OCI-LY7 (cell line): ENCODE data around the gene PPP2R3C. TPM values are rescaled to one million over a fixed set of nuclear protein-coding genes. Genes with fewer than 3 reads are reported as not detected.

Experiments used
- BruUV-seq: library from RNA; stranded (reverse); fragments of 400-500 nt; replicated peaks from 2 replicates; lab custom pipeline; 2021; lab: Mats Ljungman, UMichigan
- CTCF ChIA-PET: fragments of 300-600 bp; sonication (Branson Sonifier 250); formaldehyde crosslinking; loops from one replicate; lab custom pipeline; 2022; ENCODE audit warnings: antibody characterized with exemption; ENCODE audit not compliant: unreplicated experiment; lab: Charles Lee
- POLR2A ChIA-PET: fragments of 300-600 bp; sonication (Branson Sonifier 250); formaldehyde crosslinking; loops from one replicate; lab custom pipeline; 2022; ENCODE audit warnings: antibody characterized with exemption; lab: Charles Lee
- DNase-seq: peaks from one replicate; pipeline ENCODE4 v3.0.0-alpha.2; 2015; ENCODE audit warnings: low spot score
- H2AFZ ChIP-seq: fragments of 200-600 bp; sonication (generic), shearing (Covaris generic); 2 replicates; pipeline ENCODE4 v1.6.1; 2014; ENCODE audit warnings: mild to moderate bottlenecking, antibody characterized with exemption, low read length, moderate library complexity
- H3K27ac ChIP-seq: fragments of 200-600 bp; sonication (generic); 2 replicates; pipeline ENCODE4 v1.5.1; 2014; ENCODE audit warnings: mixed run types, low read depth, mild to moderate bottlenecking, moderate library complexity, low read length, inconsistent platforms; ENCODE audit not compliant: poor library complexity, severe bottlenecking
- H3K36me3 ChIP-seq: fragments of 200-600 bp; sonication (generic); 2 replicates; pipeline ENCODE4 v1.6.1; 2014; ENCODE audit warnings: mild to moderate bottlenecking, antibody characterized with exemption, low read length, moderate library complexity, mixed read lengths; ENCODE audit not compliant: insufficient read depth
- H3K4me1 ChIP-seq: fragments of 200-600 bp; sonication (generic); 2 replicates; pipeline ENCODE4 v1.5.1; 2014; ENCODE audit warnings: mild to moderate bottlenecking, low read length; ENCODE audit not compliant: insufficient read depth, poor library complexity, severe bottlenecking
- H3K4me2 ChIP-seq: fragments of 200-600 bp; sonication (generic); 2 replicates; pipeline ENCODE4 v1.6.1; 2014; ENCODE audit warnings: mild to moderate bottlenecking, low read length
- H3K4me3 ChIP-seq: fragments of 200-600 bp; sonication (generic); 2 replicates; pipeline ENCODE4 v1.5.1; 2014; ENCODE audit warnings: mild to moderate bottlenecking, low read depth, low read length; ENCODE audit not compliant: poor library complexity, severe bottlenecking
- H3K79me2 ChIP-seq: fragments of 200-600 bp; sonication (generic); 2 replicates; pipeline ENCODE4 v1.6.1; 2016; ENCODE audit warnings: low read depth, mild to moderate bottlenecking, low read length, moderate library complexity, mixed read lengths; ENCODE audit not compliant: insufficient read depth
- H3K9me2 ChIP-seq: fragments of 200-600 bp; sonication (generic); 2 replicates; pipeline ENCODE4 v1.6.1; 2016; ENCODE audit warnings: mild to moderate bottlenecking, low read length, mixed read lengths; ENCODE audit not compliant: insufficient read depth
- H3K9me3 ChIP-seq: fragments of 200-600 bp; sonication (generic); 2 replicates; pipeline ENCODE4 v1.6.1; 2014; ENCODE audit warnings: mild to moderate bottlenecking, mixed run types, low read length, mixed read lengths
- H4K20me1 ChIP-seq: fragments of 200-600 bp; sonication (generic); 2 replicates; pipeline ENCODE4 v1.6.1; 2014; ENCODE audit warnings: mild to moderate bottlenecking, antibody characterized with exemption, low read length, moderate library complexity, mixed read lengths; ENCODE audit not compliant: insufficient read depth
- EZH2phosphoT487 ChIP-seq: fragments of 200-600 bp; sonication (generic); IDR thresholded peaks from 2 replicates; pipeline ENCODE4 v1.6.1; 2018; ENCODE audit warnings: low read depth, borderline replicate concordance, mild to moderate bottlenecking, mixed run types, antibody characterized with exemption, low read length, moderate library complexity, mixed read lengths
- intact Hi-C: fragments of 100-400 bp; cut with micrococcal nuclease; formaldehyde crosslinking; loops from one replicate; pipeline ENCODE4 v1.10.0; 2022; ENCODE audit not compliant: unreplicated experiment
- total RNA-seq, 2 experiments: library from RNA; depleted of rRNA in 1 of 2; stranded (reverse); fragments of >200 nt in 1 of 2; shearing (Covaris generic) in 1 of 2; gene quantifications; 2 replicates each; pipeline ENCODE4 v1.2.3, GENCODE V29; 2014 to 2022
- TF ChIP-seq, protein P1 (sequence below): fragments of 200-600 bp; sonication (generic); conservative IDR thresholded peaks from 2 replicates; pipeline ENCODE4 v1.5.1; 2014; ENCODE audit warnings: mild to moderate bottlenecking, antibody characterized with exemption, low read length, moderate library complexity, mixed read lengths

The PPP2R3C gene
- total RNA-seq, 2 experiments from 2014 or later, result 47.4 to 50.8 TPM

DNA sequence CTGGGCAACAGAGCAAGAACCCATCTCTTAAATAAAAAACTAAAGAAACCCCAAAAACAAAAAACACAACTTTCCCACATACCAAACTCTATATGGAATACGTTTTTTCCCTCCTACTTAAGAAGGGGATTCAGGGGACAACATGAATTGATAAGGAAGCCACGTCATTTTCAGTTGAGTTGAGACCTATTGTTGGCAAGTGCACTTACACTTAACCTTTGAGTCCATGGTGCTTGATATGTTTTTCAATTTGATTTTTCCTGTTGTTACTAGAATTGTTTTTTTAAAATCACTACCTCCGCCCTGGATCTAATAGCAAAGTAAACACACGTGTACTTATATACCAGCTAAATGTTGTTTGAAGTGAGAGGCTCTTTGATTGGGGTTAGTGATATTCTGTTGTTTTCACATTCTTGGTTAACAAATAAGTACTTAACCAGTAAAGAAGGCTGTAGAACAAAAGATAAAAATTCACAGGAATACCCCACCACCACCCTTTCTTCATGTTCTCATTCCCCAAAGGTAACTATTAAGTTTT is 73.7 kb downstream of the PPP2R3C start:
- no peaks in the 10 kb centered on the region for H3K36me3 ChIP-seq
- ChIA-PET POLR2A (interaction anchor here (0.5 to 3.0 kb wide), 4 partner anchors 75 to 366 kb away, joined by 3 to 19 read pairs (median 6); partner anchors contain the start of genes PPP2R3C and PRORP), CTCF (no interaction called here)
- H2AFZ ChIP-seq, result no peak overlapping the region
- intact Hi-C loops, result loop anchor here (2.0 to 5.0 kb wide), 3 partner anchors 175 to 759 kb away; partner anchors contain the start of genes NFKBIA and RALGAPA1
- H3K4me3 ChIP-seq, result no peak overlapping the region
- H3K9me2 ChIP-seq, result no peaks in the 10 kb centered on the region
- TF ChIP-seq, protein P1, sequence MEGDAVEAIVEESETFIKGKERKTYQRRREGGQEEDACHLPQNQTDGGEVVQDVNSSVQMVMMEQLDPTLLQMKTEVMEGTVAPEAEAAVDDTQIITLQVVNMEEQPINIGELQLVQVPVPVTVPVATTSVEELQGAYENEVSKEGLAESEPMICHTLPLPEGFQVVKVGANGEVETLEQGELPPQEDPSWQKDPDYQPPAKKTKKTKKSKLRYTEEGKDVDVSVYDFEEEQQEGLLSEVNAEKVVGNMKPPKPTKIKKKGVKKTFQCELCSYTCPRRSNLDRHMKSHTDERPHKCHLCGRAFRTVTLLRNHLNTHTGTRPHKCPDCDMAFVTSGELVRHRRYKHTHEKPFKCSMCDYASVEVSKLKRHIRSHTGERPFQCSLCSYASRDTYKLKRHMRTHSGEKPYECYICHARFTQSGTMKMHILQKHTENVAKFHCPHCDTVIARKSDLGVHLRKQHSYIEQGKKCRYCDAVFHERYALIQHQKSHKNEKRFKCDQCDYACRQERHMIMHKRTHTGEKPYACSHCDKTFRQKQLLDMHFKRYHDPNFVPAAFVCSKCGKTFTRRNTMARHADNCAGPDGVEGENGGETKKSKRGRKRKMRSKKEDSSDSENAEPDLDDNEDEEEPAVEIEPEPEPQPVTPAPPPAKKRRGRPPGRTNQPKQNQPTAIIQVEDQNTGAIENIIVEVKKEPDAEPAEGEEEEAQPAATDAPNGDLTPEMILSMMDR, result no peak
- TF ChIP-seq EZH2phosphoT487, result no peak
- peaks cover 7% of the 10 kb centered on the region; the same call in 1 of the 2 replicates for H3K79me2 ChIP-seq
- no peaks in the 10 kb centered on the region for H4K20me1 ChIP-seq
- H3K4me1 ChIP-seq, result peaks cover 18% of the 10 kb centered on the region
- no peak for DNase-seq
- H3K9me3 ChIP-seq, result no peaks in the 10 kb centered on the region
- no peak overlapping the region for H3K27ac ChIP-seq
- TSS peak; percentile 76 for BruUV-seq
- peak overlapping the region; percentile 6; the same call in 1 of the 2 replicates for H3K4me2 ChIP-seq

DNA sequence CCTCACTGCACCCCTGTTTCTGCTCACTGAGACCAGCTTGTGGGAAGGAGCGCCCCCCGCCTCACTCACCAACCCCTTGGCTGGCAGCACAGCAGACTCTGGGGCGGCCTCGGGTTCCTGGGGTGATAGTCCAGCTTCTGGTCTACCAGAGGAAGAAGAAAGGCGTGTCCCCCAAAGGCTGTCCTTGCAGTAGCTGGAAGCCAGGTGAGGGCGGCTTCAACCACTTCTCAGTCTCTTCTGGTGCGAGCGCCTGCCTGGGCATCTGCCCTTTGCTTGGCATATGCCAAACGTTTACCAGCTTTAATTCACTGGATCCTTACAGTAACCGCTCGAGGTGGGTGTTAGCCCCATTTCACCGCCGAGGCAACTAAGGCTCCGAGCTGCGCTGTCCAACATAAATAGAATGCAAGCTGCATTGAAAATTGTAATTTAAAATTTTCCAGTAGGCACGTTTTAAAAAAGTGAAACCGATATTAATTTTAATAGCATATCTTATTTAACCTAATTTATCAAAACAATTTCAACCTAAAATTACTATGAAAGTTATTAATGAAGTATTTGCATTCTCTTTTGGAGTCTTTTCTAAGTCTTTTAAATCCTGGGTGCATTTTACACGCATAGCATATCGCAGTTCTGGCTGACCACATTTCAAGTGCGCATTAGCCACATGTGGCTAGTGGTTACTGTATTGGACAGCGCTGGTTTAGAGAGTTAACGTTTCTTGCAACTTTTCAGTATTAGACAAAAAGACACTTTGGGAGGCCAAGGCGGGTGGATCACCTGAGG is 74.8 kb downstream of the PPP2R3C start:
- ChIA-PET CTCF (interaction anchor here (1.2 kb wide), 1 partner anchor 66 kb away, joined by 3 read pairs; no protein-coding TSS in a partner anchor), POLR2A (interaction anchor here (0.6 to 3.0 kb wide), 15 partner anchors 12 to 356 kb away, joined by 3 to 19 read pairs (median 4); partner anchors contain the start of genes PPP2R3C, PRORP and PSMA6)
- no peak for TF ChIP-seq EZH2phosphoT487
- TF ChIP-seq, protein P1, result no peak
- Histone ChIP-seq H2AFZ (peak overlapping the region; percentile 83), H3K79me2 (peaks cover 7% of the 10 kb centered on the region; the same call in 1 of the 2 replicates), H3K27ac (peak overlapping the region; percentile 57), H3K4me2 (peak overlapping the region; percentile 98), H3K4me3 (peak overlapping the region; percentile 89), H3K9me3 (no peaks in the 10 kb centered on the region), H3K9me2 (no peaks in the 10 kb centered on the region), H3K4me1 (peaks cover 18% of the 10 kb centered on the region), H4K20me1 (no peaks in the 10 kb centered on the region), H3K36me3 (no peaks in the 10 kb centered on the region)
- peak; percentile 45 for DNase-seq
- BruUV-seq, result no TSS peak
- intact Hi-C loops, result loop anchor here (1.0 to 5.0 kb wide), 5 partner anchors 65 to 760 kb away; partner anchors contain the start of genes NFKBIA, PRORP, RALGAPA1 and SRP54
